SHP77 treated with DMSO at 0.1 percent for 48 hours (cell line): ENCODE measurements around the gene NUDT2.

ENCODE experiments used
- DNase-seq: peaks from one replicate; lab custom pipeline; 2025; lab: John Stamatoyannopoulos, UW

NUDT2 gene

GRCh38 chr9:34370970-34371880 is 41.9 kb downstream of the NUDT2 start:
- DNase-seq, result no peak

- DNase-seq, result no peak
These were observed 42.6 kb downstream of the NUDT2 start for GRCh38 chr9:34371886-34372466.

GRCh38 chr9:34372467-34373011 is 43.2 kb downstream of the NUDT2 start:
- no peak for DNase-seq

GRCh38 chr9:34373749-34374148 is 44.4 kb downstream of the NUDT2 start:
- no peak for DNase-seq

GRCh38 chr9:34374339-34374738 is 45.0 kb downstream of the NUDT2 start:
- no peak for DNase-seq

- no peak for DNase-seq
These were observed 45.7 kb downstream of the NUDT2 start for GRCh38 chr9:34374905-34375552.

GRCh38 chr9:34375901-34376595 is 46.7 kb downstream of the NUDT2 start:
- DNase-seq, result peak; percentile 2

- peak; percentile 67 for DNase-seq
These were observed 47.4 kb downstream of the NUDT2 start, which contains the start of gene MYORG for GRCh38 chr9:34376596-34377403. Gene MYORG (minus strand): TSS chr9:34376898. CDS start chr9:34372943, 3,955 bp downstream.

GRCh38 chr9:34377404-34377746 is 48.0 kb downstream of the NUDT2 start:
- no peak for DNase-seq

GRCh38 chr9:34378376-34379060 is 49.1 kb downstream of the NUDT2 start:
- DNase-seq, result no peak

- peak; percentile 58 for DNase-seq
These were observed 50.1 kb downstream of the NUDT2 start for GRCh38 chr9:34379334-34380033.

GRCh38 chr9:34380034-34380510 is 50.7 kb downstream of the NUDT2 start:
- no peak for DNase-seq

- DNase-seq, result peak; percentile 15
These were observed 51.3 kb downstream of the NUDT2 start for GRCh38 chr9:34380511-34381315.

- DNase-seq, result no peak
These were observed 52.0 kb downstream of the NUDT2 start for GRCh38 chr9:34381323-34381722.

GRCh38 chr9:34382054-34382453 is 52.7 kb downstream of the NUDT2 start:
- DNase-seq, result no peak

GRCh38 chr9:34382879-34383278 is 53.5 kb downstream of the NUDT2 start:
- DNase-seq, result no peak

GRCh38 chr9:34383904-34384303 is 54.5 kb downstream of the NUDT2 start:
- DNase-seq, result no peak

GRCh38 chr9:34384368-34385165 is 55.2 kb downstream of the NUDT2 start:
- DNase-seq, result no peak
